ENCODE measurements around the gene TSPAN9.

Gene TSPAN9

DNA sequence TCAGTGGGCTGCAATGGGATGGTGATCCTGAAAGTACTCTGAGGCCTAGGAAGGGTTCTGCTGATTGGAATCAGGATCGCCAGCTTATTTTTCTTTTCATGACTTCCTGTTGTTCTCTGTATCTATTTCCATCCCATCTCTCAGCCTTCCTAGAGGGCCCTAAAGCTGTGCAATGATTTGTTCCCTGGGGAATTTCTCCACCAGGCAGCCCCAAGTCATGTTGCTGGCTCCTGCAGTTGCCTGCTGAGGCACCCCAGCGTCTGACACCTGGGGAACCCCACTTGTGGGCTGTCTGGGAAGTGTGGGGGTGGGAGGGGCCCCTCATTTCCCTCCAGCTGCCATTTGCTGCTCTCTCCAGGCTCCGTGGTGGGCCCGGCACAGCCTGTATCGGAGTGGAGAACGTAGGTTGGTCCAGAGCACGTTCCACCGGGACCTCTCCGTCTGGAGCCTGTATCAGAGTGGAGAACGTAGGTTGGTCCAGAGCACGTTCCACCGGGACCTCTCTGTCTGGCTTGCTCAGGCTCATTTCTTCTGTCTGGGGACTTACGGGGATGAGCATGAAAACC, 138.3 kb downstream of the TSPAN9 start:
- H3K27ac ChIP-seq (ENCODE audit: low read depth, low read length) = no peak overlapping the region
- no peaks in the 10 kb centered on the region for H3K36me3 ChIP-seq (ENCODE audit: control insufficient read depth, insufficient read depth, low read length)
- H3K27me3 ChIP-seq (ENCODE audit: control insufficient read depth, insufficient read depth, low read length) = no peaks in the 10 kb centered on the region
- H3K4me3 ChIP-seq (ENCODE audit: low read length) = no peak overlapping the region
- H3K4me1 ChIP-seq (ENCODE audit: control insufficient read depth, insufficient read depth, low read length) = peaks cover 6% of the 10 kb centered on the region
- no peak overlapping the region for H3K9ac ChIP-seq (ENCODE audit: low read length)

DNA sequence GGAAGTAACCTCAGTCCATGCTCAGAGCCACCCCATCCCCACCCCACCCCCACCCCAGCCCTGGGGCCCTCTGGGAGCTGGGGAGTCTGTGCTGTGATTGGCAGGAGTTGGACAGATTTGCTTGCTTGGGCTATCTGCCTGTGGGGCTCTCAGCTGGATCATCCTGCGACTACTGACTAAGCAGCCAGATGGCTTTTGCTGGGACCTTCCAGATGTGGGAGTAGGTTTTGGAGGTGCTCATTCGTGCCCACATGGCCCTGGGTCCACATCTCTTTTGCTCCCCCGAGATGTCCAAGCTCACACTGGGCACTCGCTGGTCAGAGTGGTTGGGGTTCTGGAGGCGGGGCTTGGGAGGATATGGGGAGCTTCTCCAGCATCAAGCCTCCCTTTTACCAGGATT, 138.9 kb downstream of the TSPAN9 start:
- Histone ChIP-seq H3K4me1 (ENCODE audit: control insufficient read depth, insufficient read depth, low read length) (peaks cover 6% of the 10 kb centered on the region), H3K9ac (ENCODE audit: low read length) (no peak overlapping the region), H3K36me3 (ENCODE audit: control insufficient read depth, insufficient read depth, low read length) (no peaks in the 10 kb centered on the region), H3K4me3 (ENCODE audit: low read length) (no peak overlapping the region), H3K27me3 (ENCODE audit: control insufficient read depth, insufficient read depth, low read length) (no peaks in the 10 kb centered on the region), H3K27ac (ENCODE audit: low read depth, low read length) (no peak overlapping the region)

DNA sequence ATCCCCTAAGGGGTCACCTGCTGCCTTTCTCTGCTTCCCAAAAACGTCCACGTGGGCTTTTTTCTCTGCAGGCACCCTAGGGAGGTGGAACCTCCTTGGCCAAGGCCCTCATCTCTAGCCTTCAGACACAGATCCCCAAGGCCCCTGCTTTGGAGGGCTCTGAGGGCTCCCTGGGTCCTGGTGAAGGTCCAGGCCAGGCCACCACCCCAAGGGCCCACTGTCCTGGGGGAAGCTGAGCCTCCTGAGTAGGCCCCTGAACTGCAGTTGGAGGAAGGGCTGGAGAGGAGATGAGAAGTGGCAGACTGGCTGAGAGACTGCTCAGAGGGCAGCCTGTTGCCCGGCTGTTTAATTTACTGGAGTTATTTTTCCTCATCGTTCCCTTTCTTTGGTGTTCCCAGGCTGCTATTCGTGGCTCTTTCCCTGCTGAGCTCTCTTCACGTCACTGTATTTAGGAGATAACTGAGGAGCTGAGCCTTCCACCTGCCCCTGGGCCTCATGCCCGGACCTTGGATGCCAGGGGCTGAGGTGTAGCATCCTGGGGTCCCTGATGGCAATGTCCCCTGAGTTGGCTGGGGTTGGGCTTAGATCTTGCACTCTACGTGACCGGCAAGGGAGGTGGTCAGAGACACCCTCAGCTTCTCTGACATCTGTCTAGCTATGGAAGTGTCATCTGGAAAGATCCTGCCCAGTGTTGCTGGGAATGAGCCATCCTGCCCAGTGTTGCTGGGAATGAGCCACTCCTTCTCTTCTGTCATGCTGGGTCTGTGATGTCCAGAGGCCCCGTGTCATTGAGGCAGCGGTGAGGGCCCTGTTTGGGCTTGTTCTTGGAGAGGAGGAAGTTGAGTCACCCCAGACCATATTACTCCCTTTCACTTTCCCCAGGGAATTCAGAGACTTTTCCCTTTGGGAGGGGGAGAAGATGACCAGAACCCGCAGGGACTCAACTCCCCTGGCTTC, 139.8 kb downstream of the TSPAN9 start:
- H3K4me1 ChIP-seq (ENCODE audit: control insufficient read depth, insufficient read depth, low read length) = peaks cover 6% of the 10 kb centered on the region
- H3K27ac ChIP-seq (ENCODE audit: low read depth, low read length) = no peak overlapping the region
- H3K36me3 ChIP-seq (ENCODE audit: control insufficient read depth, insufficient read depth, low read length) = no peaks in the 10 kb centered on the region
- no peaks in the 10 kb centered on the region for H3K27me3 ChIP-seq (ENCODE audit: control insufficient read depth, insufficient read depth, low read length)
- H3K9ac ChIP-seq (ENCODE audit: low read length) = no peak overlapping the region
- H3K4me3 ChIP-seq (ENCODE audit: low read length) = no peak overlapping the region

DNA sequence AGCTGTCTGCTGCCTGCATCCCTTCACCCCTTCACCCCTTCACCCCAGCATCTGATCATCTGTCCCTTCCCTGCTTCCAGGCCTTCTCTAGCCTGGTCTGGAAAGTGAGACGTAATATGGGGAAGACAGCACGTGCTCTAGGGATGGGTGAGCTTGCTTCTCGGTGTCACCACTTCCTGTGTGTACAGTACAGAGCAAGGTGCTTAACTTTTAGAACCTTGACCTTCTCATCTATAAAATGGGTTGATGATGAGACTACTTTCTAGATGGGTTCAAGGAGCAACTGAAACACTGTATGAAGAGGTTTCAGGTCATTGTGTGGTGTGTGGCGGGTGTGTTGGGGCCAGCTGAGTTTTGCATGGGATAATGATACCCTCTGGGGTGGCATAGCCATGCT, 140.5 kb downstream of the TSPAN9 start:
- H3K9ac ChIP-seq (ENCODE audit: low read length) = no peak overlapping the region
- H3K36me3 ChIP-seq (ENCODE audit: control insufficient read depth, insufficient read depth, low read length) = no peaks in the 10 kb centered on the region
- H3K27me3 ChIP-seq (ENCODE audit: control insufficient read depth, insufficient read depth, low read length) = no peaks in the 10 kb centered on the region
- no peak overlapping the region for H3K27ac ChIP-seq (ENCODE audit: low read depth, low read length)
- H3K4me3 ChIP-seq (ENCODE audit: low read length) = no peak overlapping the region
- H3K4me1 ChIP-seq (ENCODE audit: control insufficient read depth, insufficient read depth, low read length) = peaks cover 6% of the 10 kb centered on the region

DNA sequence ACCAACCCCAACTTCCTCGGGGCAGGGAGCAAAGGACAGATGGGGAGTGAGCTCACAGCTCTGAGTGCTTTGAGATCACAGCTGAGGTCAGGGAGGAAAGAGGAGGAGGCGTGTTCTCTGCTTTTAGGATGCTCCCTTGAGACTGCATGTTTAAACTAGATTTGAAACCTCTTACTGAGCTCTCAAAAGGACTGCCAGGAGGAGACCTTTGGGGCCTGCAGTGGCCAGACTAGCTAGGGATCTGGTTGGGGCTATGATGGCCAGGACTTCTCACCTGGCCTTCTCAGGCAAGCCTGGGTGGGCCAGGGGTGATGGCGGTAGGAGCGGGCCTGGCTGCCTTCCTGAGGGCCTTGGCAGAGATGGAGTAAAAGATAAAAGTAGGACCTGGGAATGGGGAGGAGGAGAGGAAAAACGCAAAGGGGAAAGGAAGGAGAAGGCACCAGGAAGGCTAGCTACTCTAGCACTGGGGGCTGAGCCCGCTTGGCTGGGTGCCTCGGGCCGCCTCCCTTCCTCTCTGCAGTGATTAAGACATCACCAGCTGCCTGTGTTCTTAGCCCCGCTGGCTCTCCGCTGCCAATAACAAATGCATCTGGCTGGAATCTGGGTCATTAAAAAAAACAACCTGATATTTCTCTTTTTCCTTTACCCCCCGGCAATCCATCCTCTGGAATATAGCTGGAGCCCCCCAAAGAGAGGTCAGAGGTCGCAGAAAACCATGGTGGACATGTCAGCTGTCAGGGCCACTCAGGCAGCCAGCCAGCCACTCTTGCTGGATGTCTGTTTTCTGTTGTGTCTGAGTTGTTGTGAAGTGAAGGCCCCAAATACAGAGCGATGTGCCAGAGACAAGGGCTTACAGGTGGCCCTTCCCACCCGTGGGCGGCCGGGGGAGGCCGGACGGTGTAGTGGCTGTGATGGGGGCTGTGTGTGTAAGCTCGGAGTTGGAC, 141.3 kb downstream of the TSPAN9 start:
- Histone ChIP-seq H3K4me3 (ENCODE audit: low read length) (no peak overlapping the region), H3K4me1 (ENCODE audit: control insufficient read depth, insufficient read depth, low read length) (peaks cover 6% of the 10 kb centered on the region), H3K9ac (ENCODE audit: low read length) (no peak overlapping the region), H3K27me3 (ENCODE audit: control insufficient read depth, insufficient read depth, low read length) (no peaks in the 10 kb centered on the region), H3K36me3 (ENCODE audit: control insufficient read depth, insufficient read depth, low read length) (no peaks in the 10 kb centered on the region), H3K27ac (ENCODE audit: low read depth, low read length) (no peak overlapping the region)

GRCh38 chr12:3219233-3219632, 142.1 kb downstream of the TSPAN9 start:
- H3K4me1 ChIP-seq (ENCODE audit: control insufficient read depth, insufficient read depth, low read length) = peaks cover 6% of the 10 kb centered on the region
- H3K4me3 ChIP-seq (ENCODE audit: low read length) = no peak overlapping the region
- H3K36me3 ChIP-seq (ENCODE audit: control insufficient read depth, insufficient read depth, low read length) = no peaks in the 10 kb centered on the region
- H3K27me3 ChIP-seq (ENCODE audit: control insufficient read depth, insufficient read depth, low read length) = no peaks in the 10 kb centered on the region
- no peak overlapping the region for H3K9ac ChIP-seq (ENCODE audit: low read length)
- H3K27ac ChIP-seq (ENCODE audit: low read depth, low read length) = no peak overlapping the region

DNA sequence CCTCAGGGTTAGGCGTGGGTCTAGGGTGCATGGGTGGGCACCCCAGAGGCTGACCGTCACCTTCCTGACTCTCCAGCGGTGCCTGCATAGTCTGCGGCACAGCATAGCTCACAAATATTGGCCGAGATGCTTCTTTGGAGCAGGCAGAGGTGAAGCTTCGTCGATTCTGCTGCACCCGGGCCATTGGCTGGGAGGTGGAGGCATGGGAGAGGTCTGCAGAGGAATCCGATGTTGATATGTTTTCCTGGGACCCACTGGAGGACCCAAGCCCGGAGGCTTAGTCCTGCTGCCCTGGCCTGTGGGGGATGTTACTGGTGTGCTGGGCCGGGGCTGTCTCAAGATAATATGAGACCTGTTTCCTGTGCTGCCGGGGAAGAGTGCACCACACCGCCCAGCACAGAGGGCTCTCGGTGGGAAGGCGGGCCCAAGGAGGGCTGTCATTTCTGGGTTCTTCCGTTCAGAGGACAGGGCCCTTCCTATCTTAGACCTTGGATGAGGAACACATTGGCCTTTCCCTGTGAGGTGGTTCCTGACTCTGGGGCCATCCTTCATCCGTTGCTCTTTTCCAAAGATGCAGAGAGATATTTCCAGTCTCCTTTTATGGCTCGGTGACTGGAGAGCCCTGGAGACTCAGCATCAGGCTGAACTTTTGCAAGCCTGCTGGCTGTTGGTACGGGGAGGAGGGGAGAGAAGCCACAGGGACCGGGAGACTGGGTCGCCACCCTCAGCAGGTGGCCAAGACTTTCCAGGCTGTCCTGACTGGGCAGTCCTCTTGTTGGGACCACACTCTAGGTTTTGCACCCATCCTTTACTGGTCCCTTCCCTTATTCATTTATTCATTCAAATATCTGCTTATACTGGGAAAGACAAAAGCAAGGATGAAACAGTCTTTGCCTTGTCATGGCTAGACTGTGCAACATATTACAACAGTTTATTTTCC, 143.5 kb downstream of the TSPAN9 start:
- Histone ChIP-seq H3K27me3 (ENCODE audit: control insufficient read depth, insufficient read depth, low read length) (no peaks in the 10 kb centered on the region), H3K9ac (ENCODE audit: low read length) (no peak overlapping the region), H3K27ac (ENCODE audit: low read depth, low read length) (no peak overlapping the region), H3K4me3 (ENCODE audit: low read length) (no peak overlapping the region), H3K4me1 (ENCODE audit: control insufficient read depth, insufficient read depth, low read length) (peaks cover 6% of the 10 kb centered on the region), H3K36me3 (ENCODE audit: control insufficient read depth, insufficient read depth, low read length) (no peaks in the 10 kb centered on the region)

- no peaks in the 10 kb centered on the region for H3K27me3 ChIP-seq (ENCODE audit: control insufficient read depth, insufficient read depth, low read length)
- H3K4me3 ChIP-seq (ENCODE audit: low read length) = no peak overlapping the region
- H3K9ac ChIP-seq (ENCODE audit: low read length) = no peak overlapping the region
- peaks cover 6% of the 10 kb centered on the region for H3K4me1 ChIP-seq (ENCODE audit: control insufficient read depth, insufficient read depth, low read length)
- H3K36me3 ChIP-seq (ENCODE audit: control insufficient read depth, insufficient read depth, low read length) = no peaks in the 10 kb centered on the region
- H3K27ac ChIP-seq (ENCODE audit: low read depth, low read length) = no peak overlapping the region
Measured at GRCh38 chr12:3222306-3222705, 145.1 kb downstream of the TSPAN9 start.

GRCh38 chr12:3222979-3223378, 145.8 kb downstream of the TSPAN9 start:
- H3K36me3 ChIP-seq (ENCODE audit: control insufficient read depth, insufficient read depth, low read length) = no peaks in the 10 kb centered on the region
- no peak overlapping the region for H3K4me3 ChIP-seq (ENCODE audit: low read length)
- H3K9ac ChIP-seq (ENCODE audit: low read length) = no peak overlapping the region
- no peaks in the 10 kb centered on the region for H3K27me3 ChIP-seq (ENCODE audit: control insufficient read depth, insufficient read depth, low read length)
- H3K4me1 ChIP-seq (ENCODE audit: control insufficient read depth, insufficient read depth, low read length) = peaks cover 6% of the 10 kb centered on the region
- H3K27ac ChIP-seq (ENCODE audit: low read depth, low read length) = no peak overlapping the region

GRCh38 chr12:3223601-3224529, 146.7 kb downstream of the TSPAN9 start:
- no peaks in the 10 kb centered on the region for H3K36me3 ChIP-seq (ENCODE audit: control insufficient read depth, insufficient read depth, low read length)
- no peak overlapping the region for H3K27ac ChIP-seq (ENCODE audit: low read depth, low read length)
- H3K4me1 ChIP-seq (ENCODE audit: control insufficient read depth, insufficient read depth, low read length) = peaks cover 4% of the 10 kb centered on the region
- no peaks in the 10 kb centered on the region for H3K27me3 ChIP-seq (ENCODE audit: control insufficient read depth, insufficient read depth, low read length)
- no peak overlapping the region for H3K9ac ChIP-seq (ENCODE audit: low read length)
- H3K4me3 ChIP-seq (ENCODE audit: low read length) = no peak overlapping the region

DNA sequence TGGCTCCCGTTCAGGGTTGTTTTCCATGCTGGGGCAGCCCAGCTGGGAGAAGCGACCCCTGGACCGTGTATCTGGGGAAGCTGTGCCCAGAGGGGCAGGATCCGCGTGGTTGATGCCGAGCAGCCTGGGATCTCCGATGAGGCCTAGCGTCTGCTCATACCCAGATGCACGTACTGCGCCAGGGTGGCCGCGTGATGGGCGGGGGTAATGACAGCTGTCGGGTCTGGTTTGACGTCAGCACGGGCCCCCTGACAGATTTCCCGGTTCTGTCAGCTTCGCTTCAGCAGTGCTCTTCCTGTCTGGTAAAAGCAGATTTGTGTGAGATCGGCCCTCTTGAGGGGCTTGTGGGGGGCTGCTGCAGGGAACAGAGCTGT, 147.3 kb downstream of the TSPAN9 start:
- Histone ChIP-seq H3K9ac (ENCODE audit: low read length) (no peak overlapping the region), H3K27ac (ENCODE audit: low read depth, low read length) (no peak overlapping the region), H3K36me3 (ENCODE audit: control insufficient read depth, insufficient read depth, low read length) (no peaks in the 10 kb centered on the region), H3K4me1 (ENCODE audit: control insufficient read depth, insufficient read depth, low read length) (no peaks in the 10 kb centered on the region), H3K27me3 (ENCODE audit: control insufficient read depth, insufficient read depth, low read length) (no peaks in the 10 kb centered on the region), H3K4me3 (ENCODE audit: low read length) (no peak overlapping the region)
